Smooth muscle cell of the coronary artery (primary cell): ENCODE results near the gene COL11A2. TPM values are rescaled to one million over a fixed set of nuclear protein-coding genes. Genes with fewer than 3 reads are reported as not detected.

Experiments
- total RNA-seq: library from RNA; depleted of rRNA; stranded (reverse); fragments of >200 nt; gene quantifications from 2 replicates; pipeline ENCODE4 v1.2.3, GENCODE V29; 2014; ENCODE audit warnings: low replicate concordance

COL11A2 gene
- total RNA-seq = 0.08 and 0.12 TPM in 2 replicates

GRCh38 chr6:33192105-33192646, at the start of gene COL11A2:
TSS of gene COL11A2 (minus strand) at chr6:33192467. CDS start at chr6:33192240, 227 bp downstream.

GRCh38 chr6:33208091-33208967, 16.1 kb upstream of the COL11A2 start, which contains the start of gene RING1:
TSS of gene RING1 (plus strand) at chr6:33208500. CDS start at chr6:33208823, 323 bp downstream.

GRCh38 chr6:33204415-33205190, 12.3 kb upstream of the COL11A2 start, which contains the start of gene HSD17B8:
TSS of gene HSD17B8 (plus strand) at chr6:33204655. CDS start at chr6:33204669, 14 bp downstream.

GRCh38 chr6:33200219-33201146, 8.2 kb upstream of the COL11A2 start, which contains the start of the genes RXRB and SLC39A7:
TSS of gene RXRB (minus strand) at chr6:33200665. CDS start at chr6:33200476, 189 bp downstream.
TSS of gene SLC39A7 (plus strand) at chr6:33200867. CDS start at chr6:33201246, 379 bp downstream.

Other genes starting within 250 kb of the COL11A2 start
- 0.82 and 2.9 TPM in 2 replicates for gene HLA-DMA, start 239.4 kb downstream of the COL11A2 start, total RNA-seq
- 39.6 and 40.2 TPM in 2 replicates for gene BRD2, start 223.9 kb downstream of the COL11A2 start, total RNA-seq
- under 0.01 TPM in 1 of 2 replicates, not detected in the other for gene HLA-DOA, start 182.9 kb downstream of the COL11A2 start, total RNA-seq
- 9.7 TPM in 1 of 2 replicates, not detected in the other for gene HLA-DPA1, start 118.8 kb downstream of the COL11A2 start, total RNA-seq
- gene HLA-DPB1, start 116.5 kb downstream of the COL11A2 start, total RNA-seq = 1.4 and 17.0 TPM in 2 replicates
- gene RXRB, start 8.2 kb upstream of the COL11A2 start, total RNA-seq = 22.0 and 28.2 TPM in 2 replicates
- gene SLC39A7, start 8.4 kb upstream of the COL11A2 start, total RNA-seq = 105 and 195 TPM in 2 replicates
- 6.0 and 7.4 TPM in 2 replicates for gene HSD17B8, start 12.2 kb upstream of the COL11A2 start, total RNA-seq
- gene RING1, start 16.0 kb upstream of the COL11A2 start, total RNA-seq = 33.6 and 35.0 TPM in 2 replicates
- 30.5 and 41.0 TPM in 2 replicates for gene VPS52, start 79.4 kb upstream of the COL11A2 start, total RNA-seq
- 6,473 and 12,642 TPM in 2 replicates for gene RPS18, start 79.6 kb upstream of the COL11A2 start, total RNA-seq
- 2.6 and 5.0 TPM in 2 replicates for gene B3GALT4, start 84.7 kb upstream of the COL11A2 start, total RNA-seq
- 112 and 115 TPM in 2 replicates for gene WDR46, start 96.8 kb upstream of the COL11A2 start, total RNA-seq
- gene PFDN6, start 97.1 kb upstream of the COL11A2 start, total RNA-seq = 30.9 and 45.7 TPM in 2 replicates
- gene RGL2, start 106.5 kb upstream of the COL11A2 start, total RNA-seq = 12.6 and 21.9 TPM in 2 replicates
- gene TAPBP, start 121.6 kb upstream of the COL11A2 start, total RNA-seq = 24.9 and 45.6 TPM in 2 replicates
- 18.6 and 24.5 TPM in 2 replicates for gene ZBTB22, start 125.3 kb upstream of the COL11A2 start, total RNA-seq
- gene DAXX, start 130.5 kb upstream of the COL11A2 start, total RNA-seq = 31.6 and 58.4 TPM in 2 replicates
- gene KIFC1, start 199.4 kb upstream of the COL11A2 start, total RNA-seq = 0.35 and 6.0 TPM in 2 replicates
- gene PHF1, start 218.5 kb upstream of the COL11A2 start, total RNA-seq = 12.4 and 17.4 TPM in 2 replicates
- 95.1 and 135 TPM in 2 replicates for gene CUTA, start 225.6 kb upstream of the COL11A2 start, total RNA-seq
- 1.7 and 3.2 TPM in 2 replicates for gene SYNGAP1, start 227.6 kb upstream of the COL11A2 start, total RNA-seq